Fibroblast of lung (primary cell): ENCODE data around the gene B3GALNT2. TPM values are rescaled to one million over a fixed set of nuclear protein-coding genes. Genes with fewer than 3 reads are reported as not detected.

Experiments
- DNase-seq, 2 donors: peaks; one replicate each; pipeline versions ENCODE4 v3.0.0 to v3.0.0-alpha.2; 2010; ENCODE audit warnings: low read depth in 2 of 2
- H2AFZ ChIP-seq: 2 replicates; pipeline ENCODE4 v1.5.1; 2012; ENCODE audit warnings: low read length, control low read depth, inconsistent platforms
- H3K27ac ChIP-seq: 2 replicates; pipeline ENCODE4 v1.5.1; 2011; ENCODE audit warnings: low read length, control low read depth; ENCODE audit not compliant: insufficient read depth
- H3K27me3 ChIP-seq: 2 replicates; pipeline ENCODE4 v1.5.1; 2011; ENCODE audit warnings: mild to moderate bottlenecking, low read length; ENCODE audit not compliant: control insufficient read depth, insufficient read depth
- H3K36me3 ChIP-seq: 2 replicates; pipeline ENCODE4 v1.5.1; 2011; ENCODE audit warnings: low read length; ENCODE audit not compliant: control insufficient read depth, insufficient read depth
- H3K4me1 ChIP-seq: 2 replicates; pipeline ENCODE4 v1.5.1; 2011; ENCODE audit warnings: low read length; ENCODE audit not compliant: control insufficient read depth, insufficient read depth; ENCODE audit errors: extremely low read depth
- H3K4me2 ChIP-seq: 2 replicates; pipeline ENCODE4 v1.5.1; 2011; ENCODE audit warnings: low read length, control low read depth; ENCODE audit not compliant: insufficient read depth; ENCODE audit errors: extremely low read depth
- H3K4me3 ChIP-seq, 4 experiments: fragments of 200-600 bp in 1 of 4; sonication (generic) in 1 of 4; replicated peaks in 1 of 4; 2 replicates each; pipeline ENCODE4 v1.5.1; 2011 to 2016; ENCODE audit warnings: low read length in 4 of 4, low read depth in 3 of 4, mild to moderate bottlenecking in 3 of 4, control low read depth in 2 of 4, inconsistent platforms in 1 of 4, mixed read lengths in 1 of 4; ENCODE audit not compliant: insufficient read depth in 1 of 4; ENCODE audit errors: control extremely low read depth in 1 of 4
- H3K79me2 ChIP-seq: 2 replicates; pipeline ENCODE4 v1.5.1; 2012; ENCODE audit warnings: mild to moderate bottlenecking, low read length, inconsistent platforms; ENCODE audit not compliant: control insufficient read depth, insufficient read depth
- H3K9ac ChIP-seq: 2 replicates; pipeline ENCODE4 v1.5.1; 2011; ENCODE audit warnings: mild to moderate bottlenecking, low read length, control low read depth; ENCODE audit not compliant: insufficient read depth
- H3K9me3 ChIP-seq: 2 replicates; pipeline ENCODE4 v1.5.1; 2012; ENCODE audit warnings: low read depth, low read length; ENCODE audit not compliant: control insufficient read depth, insufficient read depth
- H4K20me1 ChIP-seq: 2 replicates; pipeline ENCODE4 v1.5.1; 2011; ENCODE audit warnings: low read length; ENCODE audit not compliant: control insufficient read depth, insufficient read depth; ENCODE audit errors: extremely low read depth
- EZH2 ChIP-seq: IDR thresholded peaks from 2 replicates; pipeline ENCODE4 v1.5.1; 2012; ENCODE audit warnings: low read length, control low read depth, mild to moderate bottlenecking; ENCODE audit errors: missing control alignments
- polyA plus RNA-seq, 2 donors: library from polyadenylated mRNA; depleted of rRNA in 1 of 2; stranded (reverse) in 1 of 2; unstranded in 1 of 2; fragments of >200 nt; gene quantifications; 2 replicates each; pipeline ENCODE4 v1.2.1, GENCODE V29; 2011 to 2012; ENCODE audit warnings: missing spikeins in 1 of 2
- total RNA-seq: library from RNA; depleted of rRNA; stranded (reverse); fragments of >200 nt; gene quantifications from 2 replicates; pipeline ENCODE4 v1.2.1, GENCODE V29; 2014
- TF ChIP-seq, protein P1 (sequence below), 2 donors: IDR thresholded peaks in 1 of 2; conservative IDR thresholded peaks in 1 of 2; 1 replicate in 1 of 2; 2 replicates in 1 of 2; pipeline ENCODE4 v1.5.1; 2011 to 2012; ENCODE audit warnings: low read length in 2 of 2, control low read depth in 1 of 2, inconsistent platforms in 1 of 2, low read depth in 1 of 2, mild to moderate bottlenecking in 1 of 2

Gene B3GALNT2
- total and polyA plus RNA-seq, 2 donors (not counting 1 experiment from before 2014, with no cell fraction given), result 23.1 to 51.4 TPM

DNA sequence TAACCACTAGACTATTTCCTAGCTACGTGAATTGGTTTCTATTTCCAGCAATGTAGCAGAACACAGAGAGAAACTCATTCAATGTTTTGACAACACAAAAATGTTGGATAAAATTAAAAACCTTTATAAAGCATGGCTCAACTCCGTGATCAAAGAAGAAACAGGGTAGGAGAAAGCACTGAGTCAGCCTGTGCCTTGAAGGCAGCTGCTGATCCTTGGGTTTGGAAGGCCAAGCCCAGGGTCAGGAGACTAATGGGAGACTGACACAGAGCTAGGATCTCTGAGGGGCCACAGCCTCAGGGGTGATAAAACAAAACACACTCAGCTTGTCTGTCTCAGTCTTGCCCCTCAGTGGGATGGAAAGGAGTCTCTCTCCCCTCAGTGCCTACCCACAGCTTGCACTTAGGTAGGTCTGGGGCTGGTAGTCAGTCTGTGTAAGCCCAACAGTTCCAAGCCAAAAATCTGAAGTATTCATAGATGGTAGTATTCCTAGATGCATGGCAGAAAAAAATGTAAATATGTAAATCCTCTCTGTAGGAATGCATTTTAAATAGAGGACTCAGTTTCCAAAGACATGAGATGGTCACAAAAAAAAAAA, 53.3 kb downstream of the B3GALNT2 start:
- H3K27me3 ChIP-seq, result no peaks in the 10 kb centered on the region
- H3K9ac ChIP-seq, result no peak overlapping the region
- H3K4me2 ChIP-seq, result no peak overlapping the region
- H2AFZ ChIP-seq, result no peak overlapping the region
- no peak overlapping the region for H3K27ac ChIP-seq
- no peak for TF ChIP-seq EZH2
- TF ChIP-seq, protein P1, sequence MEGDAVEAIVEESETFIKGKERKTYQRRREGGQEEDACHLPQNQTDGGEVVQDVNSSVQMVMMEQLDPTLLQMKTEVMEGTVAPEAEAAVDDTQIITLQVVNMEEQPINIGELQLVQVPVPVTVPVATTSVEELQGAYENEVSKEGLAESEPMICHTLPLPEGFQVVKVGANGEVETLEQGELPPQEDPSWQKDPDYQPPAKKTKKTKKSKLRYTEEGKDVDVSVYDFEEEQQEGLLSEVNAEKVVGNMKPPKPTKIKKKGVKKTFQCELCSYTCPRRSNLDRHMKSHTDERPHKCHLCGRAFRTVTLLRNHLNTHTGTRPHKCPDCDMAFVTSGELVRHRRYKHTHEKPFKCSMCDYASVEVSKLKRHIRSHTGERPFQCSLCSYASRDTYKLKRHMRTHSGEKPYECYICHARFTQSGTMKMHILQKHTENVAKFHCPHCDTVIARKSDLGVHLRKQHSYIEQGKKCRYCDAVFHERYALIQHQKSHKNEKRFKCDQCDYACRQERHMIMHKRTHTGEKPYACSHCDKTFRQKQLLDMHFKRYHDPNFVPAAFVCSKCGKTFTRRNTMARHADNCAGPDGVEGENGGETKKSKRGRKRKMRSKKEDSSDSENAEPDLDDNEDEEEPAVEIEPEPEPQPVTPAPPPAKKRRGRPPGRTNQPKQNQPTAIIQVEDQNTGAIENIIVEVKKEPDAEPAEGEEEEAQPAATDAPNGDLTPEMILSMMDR (conservative IDR thresholded peaks at IDR 0.05 in 1 of 2, IDR thresholded peaks at IDR 0.05 in 1 of 2; ENCODE audit: low read depth in 1 of 2, low read length in 2 of 2), result no peak
- no peaks in the 10 kb centered on the region for H3K9me3 ChIP-seq
- no peak for DNase-seq
- no peaks in the 10 kb centered on the region for H4K20me1 ChIP-seq
- no peaks in the 10 kb centered on the region for H3K79me2 ChIP-seq
- H3K36me3 ChIP-seq, result peaks cover 5% of the 10 kb centered on the region
- H3K4me1 ChIP-seq, result no peaks in the 10 kb centered on the region
- no peak overlapping the region for H3K4me3 ChIP-seq

- H3K4me2 ChIP-seq, result no peak overlapping the region
- no peaks in the 10 kb centered on the region for H3K4me1 ChIP-seq
- DNase-seq, result no peak
- H3K79me2 ChIP-seq, result no peaks in the 10 kb centered on the region
- H3K36me3 ChIP-seq, result peaks cover 5% of the 10 kb centered on the region
- no peak overlapping the region for H3K9ac ChIP-seq
- no peak overlapping the region for H3K4me3 ChIP-seq
- no peaks in the 10 kb centered on the region for H3K27me3 ChIP-seq
- H2AFZ ChIP-seq, result no peak overlapping the region
- no peak for TF ChIP-seq EZH2
- TF ChIP-seq, protein P1 (conservative IDR thresholded peaks at IDR 0.05 in 1 of 2, IDR thresholded peaks at IDR 0.05 in 1 of 2; ENCODE audit: low read depth in 1 of 2, low read length in 2 of 2), result no peak
- H3K9me3 ChIP-seq, result no peaks in the 10 kb centered on the region
- no peak overlapping the region for H3K27ac ChIP-seq
- H4K20me1 ChIP-seq, result no peaks in the 10 kb centered on the region
These were observed 53.8 kb downstream of the B3GALNT2 start for GRCh38 chr1:235450433-235450832.

DNA sequence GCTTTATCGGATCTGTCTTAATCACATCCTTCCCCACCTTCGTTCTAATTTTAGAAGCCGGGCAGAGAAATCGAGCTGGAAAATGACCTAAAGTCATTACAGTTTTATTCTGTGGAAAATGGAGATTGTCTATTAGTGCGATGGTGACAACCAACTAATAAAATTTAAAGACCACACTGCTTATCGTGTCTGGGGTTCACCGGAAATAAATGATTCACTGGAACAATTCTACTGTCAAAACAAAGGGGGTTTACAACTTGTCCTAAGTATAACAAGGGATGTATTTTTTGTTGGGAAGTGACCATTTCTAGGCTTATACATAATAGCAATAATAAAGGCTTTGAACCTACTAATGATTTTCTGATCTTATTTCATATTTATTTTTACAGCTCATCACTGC, 55.6 kb downstream of the B3GALNT2 start:
- H3K4me2 ChIP-seq, result no peak overlapping the region
- no peak for DNase-seq
- no peak overlapping the region for H3K27ac ChIP-seq
- no peaks in the 10 kb centered on the region for H3K27me3 ChIP-seq
- H3K9ac ChIP-seq, result no peak overlapping the region
- no peaks in the 10 kb centered on the region for H3K4me1 ChIP-seq
- H2AFZ ChIP-seq, result no peak overlapping the region
- H3K36me3 ChIP-seq, result peaks cover 5% of the 10 kb centered on the region
- H4K20me1 ChIP-seq, result no peaks in the 10 kb centered on the region
- H3K79me2 ChIP-seq, result no peaks in the 10 kb centered on the region
- no peaks in the 10 kb centered on the region for H3K9me3 ChIP-seq
- no peak overlapping the region for H3K4me3 ChIP-seq
- TF ChIP-seq, protein P1 (conservative IDR thresholded peaks at IDR 0.05 in 1 of 2, IDR thresholded peaks at IDR 0.05 in 1 of 2; ENCODE audit: low read depth in 1 of 2, low read length in 2 of 2), result no peak
- TF ChIP-seq EZH2, result no peak
